Fibroblast of pulmonary artery (primary cell): ENCODE measurements around the gene IKZF3.

ENCODE experiments used
- DNase-seq: peaks from one replicate; pipeline ENCODE4 v3.0.0-alpha.2; 2010; ENCODE audit warnings: low read depth
- H3K4me3 ChIP-seq: replicated peaks from 2 replicates; pipeline ENCODE4 v1.5.1; 2011; ENCODE audit warnings: low read depth, mild to moderate bottlenecking, control low read depth, low read length, moderate library complexity
- TF ChIP-seq, protein P1 (sequence below): IDR thresholded peaks from 2 replicates; pipeline ENCODE4 v1.5.1; 2011; ENCODE audit warnings: mild to moderate bottlenecking, control low read depth, low read length, inconsistent platforms; ENCODE audit errors: missing control alignments

The IKZF3 gene

GRCh38 chr17:39792526-39793221 lies 71.4 kb downstream of the IKZF3 start:
- TF ChIP-seq, protein P1, sequence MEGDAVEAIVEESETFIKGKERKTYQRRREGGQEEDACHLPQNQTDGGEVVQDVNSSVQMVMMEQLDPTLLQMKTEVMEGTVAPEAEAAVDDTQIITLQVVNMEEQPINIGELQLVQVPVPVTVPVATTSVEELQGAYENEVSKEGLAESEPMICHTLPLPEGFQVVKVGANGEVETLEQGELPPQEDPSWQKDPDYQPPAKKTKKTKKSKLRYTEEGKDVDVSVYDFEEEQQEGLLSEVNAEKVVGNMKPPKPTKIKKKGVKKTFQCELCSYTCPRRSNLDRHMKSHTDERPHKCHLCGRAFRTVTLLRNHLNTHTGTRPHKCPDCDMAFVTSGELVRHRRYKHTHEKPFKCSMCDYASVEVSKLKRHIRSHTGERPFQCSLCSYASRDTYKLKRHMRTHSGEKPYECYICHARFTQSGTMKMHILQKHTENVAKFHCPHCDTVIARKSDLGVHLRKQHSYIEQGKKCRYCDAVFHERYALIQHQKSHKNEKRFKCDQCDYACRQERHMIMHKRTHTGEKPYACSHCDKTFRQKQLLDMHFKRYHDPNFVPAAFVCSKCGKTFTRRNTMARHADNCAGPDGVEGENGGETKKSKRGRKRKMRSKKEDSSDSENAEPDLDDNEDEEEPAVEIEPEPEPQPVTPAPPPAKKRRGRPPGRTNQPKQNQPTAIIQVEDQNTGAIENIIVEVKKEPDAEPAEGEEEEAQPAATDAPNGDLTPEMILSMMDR, result no peak
- H3K4me3 ChIP-seq, result no peak overlapping the region
- no peak for DNase-seq

DNA sequence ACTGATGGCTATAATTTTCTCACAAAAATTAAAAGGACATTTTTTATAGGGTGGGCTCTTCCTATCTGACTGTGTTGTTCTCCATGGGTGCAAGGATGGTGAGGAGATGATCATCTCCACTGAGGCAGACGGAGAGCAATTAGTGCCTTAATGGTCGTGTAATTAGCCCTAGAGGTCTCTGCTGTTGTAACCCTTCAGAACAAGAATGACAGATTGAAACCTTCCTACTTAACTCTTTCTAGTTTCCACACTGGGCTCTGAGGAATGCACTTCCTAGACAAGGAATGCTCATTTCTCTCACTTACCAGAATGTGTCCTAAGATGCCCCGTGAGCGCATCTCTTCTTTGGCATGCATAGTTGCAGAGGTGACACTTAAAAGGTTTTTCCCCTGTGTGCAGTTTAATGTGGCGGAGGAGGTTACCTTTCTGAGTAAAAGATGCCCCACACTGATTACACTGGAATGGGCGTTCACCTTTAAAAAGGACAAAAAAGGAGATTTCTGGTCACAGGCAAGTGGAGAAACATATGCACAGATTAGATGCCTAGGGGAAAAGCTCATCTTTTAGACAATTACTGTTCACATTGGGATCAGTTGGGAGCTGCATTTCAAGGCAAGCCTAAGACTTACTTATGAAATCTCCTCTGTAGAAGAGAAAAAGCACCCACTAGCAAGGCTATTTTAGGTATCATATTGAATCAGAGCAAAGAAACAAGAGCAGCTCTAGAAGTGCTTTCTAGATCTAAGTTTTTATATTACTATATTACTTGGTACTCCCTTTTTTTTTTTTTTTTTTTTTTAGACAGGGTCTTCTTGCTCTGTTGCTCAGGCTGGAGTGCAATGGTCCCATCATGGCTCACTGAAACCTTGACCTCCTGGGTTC lies 72.8 kb downstream of the IKZF3 start:
- DNase-seq, result no peak
- TF ChIP-seq, protein P1, result no peak
- H3K4me3 ChIP-seq, result no peak overlapping the region

DNA sequence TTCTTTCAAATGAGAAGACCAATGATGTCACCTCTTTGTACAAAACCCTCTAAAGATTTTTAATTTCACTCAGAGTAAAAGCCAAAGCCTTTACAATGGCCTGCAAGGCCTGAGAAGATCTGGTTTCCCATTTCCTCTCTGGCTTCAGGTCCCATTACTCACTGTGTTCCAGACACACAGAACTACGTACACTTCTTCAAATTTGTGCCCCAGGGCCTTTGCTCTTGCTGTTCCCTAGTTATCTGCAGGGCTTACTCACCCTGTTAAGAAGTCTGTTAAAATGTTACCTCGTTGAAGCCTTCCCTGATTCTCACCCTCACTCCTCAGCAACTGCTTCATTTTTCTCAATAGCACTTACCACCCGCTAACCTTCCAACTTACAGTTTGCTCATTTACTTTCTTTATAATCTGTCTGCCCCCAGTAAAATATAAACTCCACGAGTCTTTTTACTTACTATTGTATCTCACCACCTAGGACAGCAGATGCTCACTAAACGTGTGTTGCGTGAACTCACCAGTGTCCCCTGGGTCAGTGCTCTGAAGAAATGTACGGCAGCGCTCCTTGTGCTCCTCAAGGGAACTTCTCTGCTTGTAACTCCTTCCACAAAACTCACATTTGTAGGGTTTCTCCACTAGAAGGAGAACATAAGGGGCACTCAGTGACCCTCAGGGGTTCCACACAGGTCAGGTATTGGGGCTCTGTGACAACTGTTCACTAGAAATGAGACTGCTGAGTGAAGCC lies 76.2 kb downstream of the IKZF3 start:
- no peak overlapping the region for H3K4me3 ChIP-seq
- TF ChIP-seq, protein P1, result no peak
- DNase-seq, result no peak

- H3K4me3 ChIP-seq, result no peak overlapping the region
- TF ChIP-seq, protein P1, result no peak
- no peak for DNase-seq
These were observed 77.1 kb downstream of the IKZF3 start for GRCh38 chr17:39787041-39787440.

- no peak overlapping the region for H3K4me3 ChIP-seq
- TF ChIP-seq, protein P1, result no peak
- DNase-seq, result peak; percentile 39
These were observed 81.1 kb downstream of the IKZF3 start for GRCh38 chr17:39782980-39783379.

DNA sequence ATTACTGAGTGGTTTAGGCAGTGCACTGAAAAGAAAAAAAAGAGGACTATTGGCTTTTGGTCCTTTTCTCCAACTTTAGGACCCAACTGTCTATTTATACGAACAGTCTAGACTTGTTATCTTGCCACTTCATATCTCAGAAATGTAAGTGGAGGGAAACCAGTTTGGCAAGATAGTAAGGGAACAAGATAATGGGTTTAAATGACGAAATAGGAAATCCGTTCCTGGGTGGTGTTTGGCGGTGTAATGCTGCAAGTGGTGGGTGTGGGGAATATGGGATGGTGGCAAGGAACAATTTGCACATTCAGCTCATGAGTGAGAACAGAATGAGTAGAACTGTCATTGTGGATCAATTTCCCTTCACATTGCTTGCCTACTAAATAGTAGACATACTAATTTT lies 81.6 kb downstream of the IKZF3 start:
- no peak overlapping the region for H3K4me3 ChIP-seq
- TF ChIP-seq, protein P1, result no peak
- peak; percentile 89 for DNase-seq
